Astrocyte of the cerebellum (primary cell): ENCODE results near the gene CD46.
A peak's percentile ranks its signal among the peaks of the same experiment; 100 is the strongest.

ENCODE experiments used
- DNase-seq: peaks from one replicate; pipeline ENCODE4 v3.0.0-alpha.2; 2011; ENCODE audit warnings: low read depth
- H3K4me3 ChIP-seq: 2 replicates; pipeline ENCODE4 v1.5.1; 2011; ENCODE audit warnings: mild to moderate bottlenecking, low read depth, low read length, moderate library complexity
- in situ Hi-C: cut with HindIII; loops from 2 replicates; pipeline ENCODE4 v1.10.0; 2017; ENCODE audit warnings: low sequenced_read_pairs
- TF ChIP-seq, protein P1 (sequence below): IDR thresholded peaks from 2 replicates; pipeline ENCODE4 v1.5.1; 2012; ENCODE audit warnings: low read length, low read depth, moderate library complexity, mild to moderate bottlenecking; ENCODE audit errors: missing control alignments

Gene CD46

DNA sequence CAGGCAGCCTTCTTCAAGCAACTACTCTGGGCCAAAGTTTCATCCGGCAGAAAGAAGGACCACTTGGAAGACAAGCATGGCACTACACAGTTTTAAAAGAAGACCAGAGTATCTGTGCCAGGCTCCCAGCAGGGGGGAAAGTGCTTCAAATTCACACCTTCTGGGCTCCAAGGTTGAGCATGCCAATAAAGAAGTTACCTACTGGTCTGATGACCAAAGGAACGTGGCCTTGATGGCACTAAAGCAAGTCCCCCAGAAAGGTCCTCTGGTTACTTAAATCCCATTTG, 73.5 kb downstream of the CD46 start:
- TF ChIP-seq, protein P1, sequence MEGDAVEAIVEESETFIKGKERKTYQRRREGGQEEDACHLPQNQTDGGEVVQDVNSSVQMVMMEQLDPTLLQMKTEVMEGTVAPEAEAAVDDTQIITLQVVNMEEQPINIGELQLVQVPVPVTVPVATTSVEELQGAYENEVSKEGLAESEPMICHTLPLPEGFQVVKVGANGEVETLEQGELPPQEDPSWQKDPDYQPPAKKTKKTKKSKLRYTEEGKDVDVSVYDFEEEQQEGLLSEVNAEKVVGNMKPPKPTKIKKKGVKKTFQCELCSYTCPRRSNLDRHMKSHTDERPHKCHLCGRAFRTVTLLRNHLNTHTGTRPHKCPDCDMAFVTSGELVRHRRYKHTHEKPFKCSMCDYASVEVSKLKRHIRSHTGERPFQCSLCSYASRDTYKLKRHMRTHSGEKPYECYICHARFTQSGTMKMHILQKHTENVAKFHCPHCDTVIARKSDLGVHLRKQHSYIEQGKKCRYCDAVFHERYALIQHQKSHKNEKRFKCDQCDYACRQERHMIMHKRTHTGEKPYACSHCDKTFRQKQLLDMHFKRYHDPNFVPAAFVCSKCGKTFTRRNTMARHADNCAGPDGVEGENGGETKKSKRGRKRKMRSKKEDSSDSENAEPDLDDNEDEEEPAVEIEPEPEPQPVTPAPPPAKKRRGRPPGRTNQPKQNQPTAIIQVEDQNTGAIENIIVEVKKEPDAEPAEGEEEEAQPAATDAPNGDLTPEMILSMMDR: no peak
- H3K4me3 ChIP-seq: no peak overlapping the region
- DNase-seq: no peak
- in situ Hi-C loops: no loop called here

- TF ChIP-seq, protein P1: no peak
- in situ Hi-C loops: no loop called here
- no peak for DNase-seq
- no peak overlapping the region for H3K4me3 ChIP-seq
Observed at GRCh38 chr1:207825719-207826556, 74.1 kb downstream of the CD46 start.

- TF ChIP-seq, protein P1: no peak
- no peak for DNase-seq
- in situ Hi-C loops: no loop called here
- no peak overlapping the region for H3K4me3 ChIP-seq
Observed at GRCh38 chr1:207826557-207827487, 75.0 kb downstream of the CD46 start.

- TF ChIP-seq, protein P1: no peak
- DNase-seq: no peak
- no peak overlapping the region for H3K4me3 ChIP-seq
- in situ Hi-C loops: no loop called here
Observed at GRCh38 chr1:207827488-207827830, 75.6 kb downstream of the CD46 start.

GRCh38 chr1:207828046-207828445, 76.2 kb downstream of the CD46 start:
- TF ChIP-seq, protein P1: no peak
- DNase-seq: no peak
- in situ Hi-C loops: no loop called here
- H3K4me3 ChIP-seq: no peak overlapping the region

DNA sequence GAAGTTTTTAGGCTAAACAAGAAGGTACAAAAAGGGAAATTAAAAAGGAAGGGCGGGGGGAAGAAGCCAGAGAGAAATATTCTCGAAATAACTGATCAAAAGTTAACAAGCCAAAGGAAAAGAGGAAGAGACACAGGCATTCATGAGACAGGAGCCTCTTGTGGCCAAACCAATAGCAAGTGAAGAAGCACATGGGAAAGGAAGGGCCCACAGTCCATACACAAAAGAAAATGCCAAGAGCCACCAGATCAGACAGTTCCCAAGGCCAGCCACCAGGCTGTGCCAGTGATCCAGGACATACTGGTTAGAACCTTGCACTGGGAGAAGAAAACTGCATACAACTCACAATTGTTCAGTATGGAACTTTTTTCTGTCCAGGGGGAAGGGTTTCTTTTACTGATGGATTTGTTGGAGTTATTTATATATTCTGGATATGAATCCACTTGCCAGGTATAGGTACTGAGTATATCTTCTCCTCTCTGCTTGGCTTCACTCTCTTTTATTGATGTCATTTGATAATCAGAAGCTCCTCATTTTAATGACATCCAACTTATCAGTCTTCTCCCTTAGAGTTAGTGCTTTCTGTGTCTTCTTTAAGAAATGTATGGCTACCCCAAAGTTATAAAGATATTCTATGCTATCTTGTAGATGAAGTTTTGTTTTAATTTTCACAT, 76.8 kb downstream of the CD46 start:
- TF ChIP-seq, protein P1: peak; percentile 77
- peak; percentile 63 for DNase-seq
- no peak overlapping the region for H3K4me3 ChIP-seq
- in situ Hi-C loops: no loop called here
